Cardiac muscle cell (in vitro differentiated cells and primary cell): ENCODE measurements around the gene GRIP1. TPM values are rescaled to one million over a fixed set of nuclear protein-coding genes. Genes with fewer than 3 reads are reported as not detected.

Experiments
- DNase-seq, 2 donors: peaks; one replicate each; pipeline versions ENCODE4 v3.0.0 to v3.0.0-alpha.2; 2010 to 2017; ENCODE audit warnings: low read depth in 1 of 2, low spot score in 1 of 2
- H3K27ac ChIP-seq: fragments of 200-600 bp; sonication (generic); 2 replicates; pipeline ENCODE4 v1.5.1; 2016
- H3K27me3 ChIP-seq: fragments of 200-600 bp; sonication (generic); 2 replicates; pipeline ENCODE4 v1.6.0; 2016; ENCODE audit warnings: control low read depth
- H3K36me3 ChIP-seq: fragments of 200-600 bp; sonication (generic); 2 replicates; pipeline ENCODE4 v1.5.1; 2016; ENCODE audit warnings: control low read depth
- H3K4me1 ChIP-seq: fragments of 200-600 bp; sonication (generic); 2 replicates; pipeline ENCODE4 v1.8.1; 2017; ENCODE audit warnings: low read depth, mild to moderate bottlenecking, mixed run types
- H3K4me3 ChIP-seq: fragments of 200-600 bp; sonication (generic); 2 replicates; pipeline ENCODE4 v1.5.1; 2016; ENCODE audit warnings: mild to moderate bottlenecking
- H3K9me3 ChIP-seq: fragments of 200-600 bp; sonication (generic); 2 replicates; pipeline ENCODE4 v1.5.1; 2017; ENCODE audit warnings: low read depth, mild to moderate bottlenecking, control low read depth
- CTCF ChIP-seq: IDR thresholded peaks from 2 replicates; pipeline ENCODE4 v1.5.1; 2012; ENCODE audit warnings: low read depth, mild to moderate bottlenecking, low read length
- polyA plus RNA-seq: library from polyadenylated mRNA; unstranded; fragments of >200 nt; fragmentation: Nextera tagmentation; extraction: Ambion mirVana; gene quantifications from 2 replicates; pipeline ENCODE4 v1.2.1, GENCODE V29; 2016
- total RNA-seq: library from RNA; depleted of rRNA; stranded (reverse); fragments of >200 nt; gene quantifications from 2 replicates; pipeline ENCODE4 v1.2.3, GENCODE V29; 2016

The GRIP1 gene
- total and polyA plus RNA-seq, 2 experiments from 2014 or later: 2.6 to 5.2 TPM

GRCh38 chr12:66612090-66612775, 66.6 kb downstream of the GRIP1 start:
- H3K27ac ChIP-seq: no peak overlapping the region
- H3K4me3 ChIP-seq: no peak overlapping the region
- H3K36me3 ChIP-seq: no peaks in the 10 kb centered on the region
- H3K27me3 ChIP-seq: no peaks in the 10 kb centered on the region
- H3K9me3 ChIP-seq: no peaks in the 10 kb centered on the region
- H3K4me1 ChIP-seq: peaks cover 4% of the 10 kb centered on the region
- DNase-seq: no peak
- no peak for TF ChIP-seq CTCF

GRCh38 chr12:66607147-66607546, 71.7 kb downstream of the GRIP1 start:
- no peak overlapping the region for H3K27ac ChIP-seq
- H3K4me1 ChIP-seq: no peaks in the 10 kb centered on the region
- TF ChIP-seq CTCF: no peak
- DNase-seq: no peak
- H3K27me3 ChIP-seq: no peaks in the 10 kb centered on the region
- no peaks in the 10 kb centered on the region for H3K36me3 ChIP-seq
- H3K4me3 ChIP-seq: no peak overlapping the region
- no peaks in the 10 kb centered on the region for H3K9me3 ChIP-seq

- DNase-seq: no peak
Observed at GRCh38 chr12:66605293-66605692, 73.6 kb downstream of the GRIP1 start.

GRCh38 chr12:66603981-66604479, 74.8 kb downstream of the GRIP1 start:
- DNase-seq: no peak
- Histone ChIP-seq H3K27ac (no peak overlapping the region), H3K36me3 (no peaks in the 10 kb centered on the region), H3K27me3 (no peaks in the 10 kb centered on the region), H3K4me3 (no peak overlapping the region), H3K9me3 (no peaks in the 10 kb centered on the region), H3K4me1 (no peaks in the 10 kb centered on the region)
- TF ChIP-seq CTCF: no peak

More at GRCh38 chr12:66605293-66605692, 73.6 kb downstream of the GRIP1 start:
- H3K4me1 ChIP-seq: no peaks in the 10 kb centered on the region
- no peak overlapping the region for H3K4me3 ChIP-seq
- no peaks in the 10 kb centered on the region for H3K27me3 ChIP-seq
- TF ChIP-seq CTCF: no peak
- no peak overlapping the region for H3K27ac ChIP-seq
- H3K36me3 ChIP-seq: no peaks in the 10 kb centered on the region
- H3K9me3 ChIP-seq: no peaks in the 10 kb centered on the region

- TF ChIP-seq CTCF: no peak
- no peaks in the 10 kb centered on the region for H3K27me3 ChIP-seq
- no peak overlapping the region for H3K27ac ChIP-seq
- no peaks in the 10 kb centered on the region for H3K9me3 ChIP-seq
- no peak overlapping the region for H3K4me3 ChIP-seq
- H3K36me3 ChIP-seq: no peaks in the 10 kb centered on the region
- H3K4me1 ChIP-seq: no peaks in the 10 kb centered on the region
- peak in 1 of 2 donors; percentile 8 for DNase-seq
Observed at GRCh38 chr12:66603461-66603860, 75.4 kb downstream of the GRIP1 start.
